GM19043 (cell line): Measurements from ENCODE around the gene FBL.

Experiments
- ATAC-seq: cut with Tn5 transposase; IDR thresholded peaks from one replicate; pipeline ENCODE4 v1.9.1; 2021; ENCODE audit warnings: low read depth; ENCODE audit not compliant: unreplicated experiment

The FBL gene

GRCh38 chr19:39802958-39803357 is 43.2 kb downstream of the FBL start:
- no peak for ATAC-seq

DNA sequence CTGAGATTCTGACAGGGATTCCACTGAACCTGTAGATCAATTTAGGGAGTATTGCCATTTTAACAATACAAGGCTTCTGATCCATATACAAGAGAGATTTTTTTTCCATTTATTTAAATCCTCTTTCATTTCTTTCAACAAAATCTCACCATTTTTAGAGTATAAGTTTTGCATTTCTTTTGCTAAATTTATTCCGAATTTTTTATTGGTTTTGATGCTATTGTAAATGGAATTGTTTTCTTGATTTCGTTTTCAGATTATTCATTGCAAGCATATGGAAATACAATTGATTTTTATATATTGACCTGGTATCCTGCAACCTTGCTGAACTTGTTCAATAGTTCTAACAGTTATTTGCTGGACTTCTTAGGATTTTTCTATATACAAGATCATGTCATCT is 49.1 kb downstream of the FBL start:
- ATAC-seq: no peak

GRCh38 chr19:39796000-39796498 is 50.1 kb downstream of the FBL start:
- ATAC-seq: no peak

DNA sequence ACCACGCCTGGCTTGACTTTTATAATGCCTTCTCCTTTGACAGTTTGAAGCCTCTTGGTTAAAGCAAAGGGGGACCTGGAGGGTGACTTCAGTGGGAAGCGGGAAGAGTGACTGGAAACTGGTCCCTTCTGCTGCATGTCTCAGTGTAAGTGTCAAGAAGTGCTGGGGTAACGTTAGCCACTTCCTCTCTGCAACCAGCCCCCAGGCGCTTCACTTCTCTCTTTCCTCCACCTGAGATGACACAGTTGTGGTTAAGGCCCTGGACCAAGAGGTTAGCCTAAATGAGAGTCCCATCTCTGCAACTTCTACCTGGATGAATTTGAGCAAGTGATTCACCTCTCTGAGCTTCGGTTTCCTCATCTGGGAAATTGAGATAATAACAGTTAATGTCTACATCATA is 51.2 kb downstream of the FBL start:
- ATAC-seq: no peak

- no peak for ATAC-seq
Measured at GRCh38 chr19:39792999-39793546, 53.1 kb downstream of the FBL start.

GRCh38 chr19:39788244-39788643 is 57.9 kb downstream of the FBL start:
- ATAC-seq: no peak
